CD14-positive monocyte (primary cell): Measurements from ENCODE around the gene MUC3A. TPM values are rescaled to one million over a fixed set of nuclear protein-coding genes. Genes with fewer than 3 reads are reported as not detected.
"Not testable (repeated sequence)": the region's sequence is repeated elsewhere in the genome, so short reads cannot be mapped to it uniquely, and the experiment has no call there.

Experiments used
- DNase-seq, 3 donors: peaks; one replicate each; pipeline ENCODE4 v3.0.0-alpha.2; 2011 to 2022
- H2AFZ ChIP-seq: 2 replicates; pipeline ENCODE4 v1.6.0; 2012; ENCODE audit warnings: mild to moderate bottlenecking, low read depth, low read length, inconsistent platforms; ENCODE audit not compliant: insufficient read depth, poor library complexity, severe bottlenecking
- H3K27ac ChIP-seq, 2 donors: 1 replicate in 1 of 2; 2 replicates in 1 of 2; pipeline ENCODE4 v1.5.1; 2012 to 2013; ENCODE audit warnings: low read length in 2 of 2, control low read depth in 1 of 2, inconsistent platforms in 1 of 2, low read depth in 1 of 2, mild to moderate bottlenecking in 1 of 2
- H3K27me3 ChIP-seq, 2 donors: one replicate each; pipeline versions ENCODE4 v1.6.0 to v1.6.1; 2011 to 2013; ENCODE audit warnings: low read length in 2 of 2; ENCODE audit not compliant: control insufficient read depth in 2 of 2, insufficient read depth in 2 of 2
- H3K36me3 ChIP-seq, 2 donors: replicated peaks in 1 of 2; 1 replicate in 1 of 2; 2 replicates in 1 of 2; pipeline versions ENCODE4 v1.5.1 to v1.6.1; 2012 to 2013; ENCODE audit warnings: low read length in 2 of 2, control low read depth in 1 of 2, inconsistent platforms in 1 of 2, mild to moderate bottlenecking in 1 of 2; ENCODE audit not compliant: insufficient read depth in 2 of 2, control insufficient read depth in 1 of 2
- H3K4me1 ChIP-seq, 2 donors: 1 replicate in 1 of 2; 2 replicates in 1 of 2; pipeline versions ENCODE4 v1.5.1 to v1.6.1; 2012 to 2013; ENCODE audit warnings: low read length in 2 of 2, control low read depth in 1 of 2, inconsistent platforms in 1 of 2, mild to moderate bottlenecking in 1 of 2, moderate library complexity in 1 of 2; ENCODE audit not compliant: insufficient read depth in 2 of 2, control insufficient read depth in 1 of 2
- H3K4me2 ChIP-seq: replicated peaks from 2 replicates; pipeline ENCODE3; 2012; ENCODE audit warnings: low read length, moderate library complexity, mild to moderate bottlenecking; ENCODE audit not compliant: poor library complexity, severe bottlenecking; ENCODE audit errors: extremely low read depth
- H3K4me3 ChIP-seq, 3 experiments: fragments of 200-600 bp in 1 of 3; sonication (generic) in 1 of 3; replicated peaks in 1 of 3; 1 replicate in 2 of 3; 2 replicates in 1 of 3; pipeline ENCODE4 v1.5.1; 2011 to 2013; ENCODE audit warnings: low read length in 3 of 3, mild to moderate bottlenecking in 3 of 3, control low read depth in 2 of 3, low read depth in 2 of 3, inconsistent platforms in 1 of 3, moderate library complexity in 1 of 3
- H3K79me2 ChIP-seq: 2 replicates; pipeline ENCODE4 v1.6.0; 2012; ENCODE audit warnings: mild to moderate bottlenecking, control low read depth, inconsistent platforms, low read length, moderate library complexity; ENCODE audit not compliant: insufficient read depth
- H3K9ac ChIP-seq: 2 replicates; pipeline ENCODE4 v1.6.0; 2017; ENCODE audit warnings: low read length, mild to moderate bottlenecking; ENCODE audit not compliant: insufficient read depth, poor library complexity, severe bottlenecking
- H3K9me3 ChIP-seq, 2 donors: replicated peaks in 1 of 2; 1 replicate in 1 of 2; 2 replicates in 1 of 2; pipeline versions ENCODE4 v1.5.1 to v1.6.1; 2012 to 2013; ENCODE audit warnings: low read length in 2 of 2, control low read depth in 1 of 2; ENCODE audit not compliant: control insufficient read depth in 1 of 2, insufficient read depth in 1 of 2
- H4K20me1 ChIP-seq: 2 replicates; pipeline ENCODE4 v1.6.0; 2012; ENCODE audit warnings: mild to moderate bottlenecking, low read length, control low read depth, moderate library complexity; ENCODE audit not compliant: insufficient read depth
- H3K27ac Mint-ChIP-seq, 7 donors: one replicate each; pipeline ENCODE4 v1.8.0; 2020; ENCODE audit warnings: mild to moderate bottlenecking in 7 of 7, mixed read lengths in 7 of 7, moderate library complexity in 6 of 7, inconsistent platforms in 2 of 7
- H3K27me3 Mint-ChIP-seq, 3 donors: one replicate each; pipeline ENCODE4 v1.8.0; 2021 to 2022; ENCODE audit warnings: low read depth in 3 of 3, mild to moderate bottlenecking in 3 of 3, mixed read lengths in 3 of 3, moderate library complexity in 3 of 3, inconsistent platforms in 1 of 3
- H3K36me3 Mint-ChIP-seq, 2 donors: one replicate each; pipeline ENCODE4 v1.8.0; 2020; ENCODE audit warnings: mixed read lengths in 2 of 2, inconsistent platforms in 1 of 2, mild to moderate bottlenecking in 1 of 2
- H3K4me1 Mint-ChIP-seq: one replicate; pipeline ENCODE4 v1.8.0; 2020; ENCODE audit warnings: mild to moderate bottlenecking, mixed read lengths
- H3K4me3 Mint-ChIP-seq, 2 donors: one replicate each; pipeline ENCODE4 v1.8.0; 2020; ENCODE audit warnings: mild to moderate bottlenecking in 2 of 2, mixed read lengths in 2 of 2, moderate library complexity in 1 of 2
- H3K9me3 Mint-ChIP-seq, 7 donors: one replicate each; pipeline ENCODE4 v1.8.0; 2020 to 2022; ENCODE audit warnings: mixed read lengths in 7 of 7, mild to moderate bottlenecking in 6 of 7, moderate library complexity in 6 of 7, inconsistent platforms in 2 of 7
- WGBS: methylation state at CpG from one replicate; pipeline ENCODE4 v1.1.5; 2013; ENCODE audit warnings: missing lambda C conversion rate; ENCODE audit not compliant: insufficient coverage; 5-methylcytosine and 5-hydroxymethylcytosine counted together
- intact Hi-C, 2 donors: fragments of 100-400 bp; cut with micrococcal nuclease; formaldehyde crosslinking; loops; one replicate each; pipeline versions ENCODE4 v1.15.0 to v1.15.1; 2023
- polyA plus RNA-seq, 3 donors: library from polyadenylated mRNA; depleted of rRNA in 1 of 3; unstranded in 2 of 3; stranded (reverse) in 1 of 3; fragments of 300-500 nt in 2 of 3; fragments of >200 nt in 1 of 3; fragmentation: Illumina TruSeq in 2 of 3; gene quantifications; 1 replicate in 2 of 3; 2 replicates in 1 of 3; pipeline ENCODE4 v1.2.3, GENCODE V29; 2012 to 2021
- TF ChIP-seq, protein P1 (sequence below): fragments of 200-600 bp; IDR thresholded peaks from one replicate; pipeline ENCODE4 v1.8.0; 2022; ENCODE audit warnings: antibody characterized with exemption, mild to moderate bottlenecking

Gene MUC3A
- polyA plus RNA-seq, 3 donors = not detected

DNA sequence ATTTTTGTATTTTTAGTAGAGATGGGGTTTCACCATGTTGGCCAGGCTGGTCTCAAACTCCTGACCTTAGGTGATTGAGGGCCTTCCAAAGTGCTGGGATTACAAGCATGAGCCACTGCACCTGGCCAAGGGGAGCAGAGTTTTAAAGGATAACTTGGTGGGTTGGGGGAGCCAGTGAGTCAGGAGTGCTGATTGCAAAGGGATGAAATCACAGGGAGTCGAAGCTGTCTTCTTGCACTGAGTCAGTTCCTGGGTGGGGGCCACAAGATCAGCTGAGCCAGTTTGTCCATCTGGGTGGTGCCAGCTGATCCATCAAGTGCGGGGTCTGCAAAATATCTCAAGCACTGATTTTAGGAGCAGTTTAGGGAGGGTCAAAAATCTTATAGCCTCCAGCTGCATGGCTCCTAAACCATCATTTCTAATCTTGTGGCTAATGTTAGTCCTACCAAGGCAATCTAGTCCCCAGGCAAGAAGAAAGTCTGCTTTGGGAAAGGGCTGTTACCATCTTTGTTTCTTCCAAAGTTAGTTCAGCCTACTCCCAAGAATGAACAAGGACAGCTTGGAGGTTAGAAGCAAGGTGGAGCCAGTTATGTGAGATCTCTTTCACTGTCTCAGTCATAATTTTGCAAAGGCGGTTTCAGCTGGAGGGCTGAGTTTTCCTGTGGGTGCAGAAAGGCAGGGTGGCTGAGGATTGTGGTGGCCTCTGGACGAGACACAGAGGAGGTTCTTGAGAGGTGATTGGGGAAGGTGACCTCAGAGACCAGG, 35.9 kb downstream of the MUC3A start:
- 84% methylated on average over 4 of the region's 4 CpGs for WGBS
- H3K4me1 Mint-ChIP-seq, H3K27me3 ChIP-seq, H3K36me3 Mint-ChIP-seq, H3K79me2 ChIP-seq, H3K9me3 ChIP-seq, H2AFZ ChIP-seq, H3K27ac Mint-ChIP-seq, H3K4me2 ChIP-seq, H3K4me1 ChIP-seq, H3K9ac ChIP-seq, H3K27ac ChIP-seq, H3K9me3 Mint-ChIP-seq, H3K4me3 Mint-ChIP-seq, H4K20me1 ChIP-seq, H3K4me3 ChIP-seq, intact Hi-C loops, H3K36me3 ChIP-seq, DNase-seq: not testable (repeated sequence)
- H3K27me3 Mint-ChIP-seq = peaks cover 6 to 25% (median 15%) of the 10 kb centered on the region in 3 donors

DNA sequence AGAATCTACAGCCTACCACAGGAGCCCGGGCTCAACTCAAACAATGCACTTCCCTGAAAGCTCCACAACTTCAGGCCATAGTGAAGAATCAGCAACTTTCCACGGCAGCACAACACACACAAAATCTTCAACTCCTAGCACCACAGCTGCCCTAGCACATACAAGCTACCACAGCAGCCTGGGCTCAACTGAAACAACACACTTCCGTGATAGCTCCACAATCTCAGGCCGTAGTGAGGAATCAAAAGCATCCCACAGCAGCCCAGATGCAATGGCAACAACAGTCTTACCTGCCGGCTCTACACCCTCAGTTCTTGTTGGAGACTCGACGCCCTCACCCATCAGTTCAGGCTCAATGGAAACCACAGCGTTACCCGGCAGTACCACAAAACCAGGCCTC, 42.3 kb downstream of the MUC3A start:
- WGBS = 95% methylated on average over 9 of the region's 9 CpGs
- Histone ChIP-seq H3K27ac (no peak overlapping the region), H3K36me3 (no peaks in the 10 kb centered on the region)

DNA sequence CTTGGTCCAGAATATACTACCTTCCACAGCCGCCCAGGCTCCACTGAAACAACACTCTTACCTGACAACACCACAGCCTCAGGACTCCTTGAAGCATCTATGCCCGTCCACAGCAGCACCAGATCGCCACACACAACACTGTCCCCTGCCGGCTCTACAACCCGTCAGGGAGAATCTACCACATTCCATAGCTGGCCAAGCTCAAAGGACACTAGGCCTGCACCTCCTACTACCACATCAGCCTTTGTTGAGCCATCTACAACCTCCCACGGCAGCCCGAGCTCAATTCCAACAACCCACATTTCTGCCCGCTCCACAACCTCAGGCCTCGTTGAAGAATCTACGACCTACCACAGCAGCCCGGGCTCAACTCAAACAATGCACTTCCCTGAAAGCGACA, 42.9 kb downstream of the MUC3A start:
- H3K27ac ChIP-seq, intact Hi-C loops, H3K4me3 Mint-ChIP-seq, H3K27me3 Mint-ChIP-seq, H3K36me3 Mint-ChIP-seq, H2AFZ ChIP-seq, H3K4me3 ChIP-seq, H3K4me1 Mint-ChIP-seq, H3K9ac ChIP-seq, H3K36me3 ChIP-seq, H3K79me2 ChIP-seq, H3K4me1 ChIP-seq, H3K27me3 ChIP-seq, H4K20me1 ChIP-seq, DNase-seq, H3K4me2 ChIP-seq, H3K27ac Mint-ChIP-seq: not testable (repeated sequence)
- 84% methylated on average over 5 of the region's 12 CpGs for WGBS
- peaks cover 2 to 16% (median 8%) of the 10 kb centered on the region in 7 donors for H3K9me3 Mint-ChIP-seq
- peaks cover 2 to 12% of the 10 kb centered on the region in 2 donors for H3K9me3 ChIP-seq

More for the DNA sequence above, 42.3 kb downstream of the MUC3A start:
- Histone ChIP-seq H2AFZ (no peak overlapping the region), H4K20me1 (no peaks in the 10 kb centered on the region), H3K4me3 (no peak overlapping the region), H3K4me2 (no peak overlapping the region), H3K27me3 (no peaks in the 10 kb centered on the region), H3K4me1 (no peaks in the 10 kb centered on the region), H3K79me2 (no peaks in the 10 kb centered on the region), H3K9ac (no peak overlapping the region), H3K9me3 (peaks cover 2 to 12% of the 10 kb centered on the region in 2 donors)
- DNase-seq = no peak
- TF ChIP-seq, protein P1, sequence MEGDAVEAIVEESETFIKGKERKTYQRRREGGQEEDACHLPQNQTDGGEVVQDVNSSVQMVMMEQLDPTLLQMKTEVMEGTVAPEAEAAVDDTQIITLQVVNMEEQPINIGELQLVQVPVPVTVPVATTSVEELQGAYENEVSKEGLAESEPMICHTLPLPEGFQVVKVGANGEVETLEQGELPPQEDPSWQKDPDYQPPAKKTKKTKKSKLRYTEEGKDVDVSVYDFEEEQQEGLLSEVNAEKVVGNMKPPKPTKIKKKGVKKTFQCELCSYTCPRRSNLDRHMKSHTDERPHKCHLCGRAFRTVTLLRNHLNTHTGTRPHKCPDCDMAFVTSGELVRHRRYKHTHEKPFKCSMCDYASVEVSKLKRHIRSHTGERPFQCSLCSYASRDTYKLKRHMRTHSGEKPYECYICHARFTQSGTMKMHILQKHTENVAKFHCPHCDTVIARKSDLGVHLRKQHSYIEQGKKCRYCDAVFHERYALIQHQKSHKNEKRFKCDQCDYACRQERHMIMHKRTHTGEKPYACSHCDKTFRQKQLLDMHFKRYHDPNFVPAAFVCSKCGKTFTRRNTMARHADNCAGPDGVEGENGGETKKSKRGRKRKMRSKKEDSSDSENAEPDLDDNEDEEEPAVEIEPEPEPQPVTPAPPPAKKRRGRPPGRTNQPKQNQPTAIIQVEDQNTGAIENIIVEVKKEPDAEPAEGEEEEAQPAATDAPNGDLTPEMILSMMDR = no peak
- Mint-ChIP-seq H3K27me3 (peaks cover 0 to 4% (median 1%) of the 10 kb centered on the region in 3 donors), H3K36me3 (no peaks in the 10 kb centered on the region), H3K27ac (no peak overlapping the region), H3K4me1 (no peaks in the 10 kb centered on the region), H3K4me3 (no peak overlapping the region), H3K9me3 (peaks cover 2 to 16% (median 8%) of the 10 kb centered on the region in 7 donors)
- intact Hi-C loops = no loop called here

DNA sequence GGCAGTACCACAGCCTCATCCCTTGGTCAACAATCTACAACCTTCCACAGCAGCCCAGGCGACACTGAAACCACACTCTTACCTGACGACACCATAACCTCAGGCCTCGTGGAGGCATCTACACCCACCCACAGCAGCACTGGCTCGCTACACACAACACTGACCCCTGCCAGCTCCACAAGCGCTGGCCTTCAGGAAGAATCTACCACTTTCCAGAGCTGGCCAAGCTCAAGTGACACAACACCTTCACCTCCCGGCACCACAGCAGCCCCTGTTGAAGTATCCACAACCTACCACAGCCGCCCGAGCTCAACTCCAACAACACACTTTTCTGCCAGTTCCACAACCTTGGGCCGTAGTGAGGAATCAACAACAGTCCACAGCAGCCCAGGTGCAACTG, 45.3 kb downstream of the MUC3A start:
- intact Hi-C loops = not testable (repeated sequence)

More for the DNA sequence above, 45.3 kb downstream of the MUC3A start:
- not testable (repeated sequence) for H3K27me3 Mint-ChIP-seq, H3K4me1 Mint-ChIP-seq, H3K9ac ChIP-seq, H3K4me1 ChIP-seq, H4K20me1 ChIP-seq, H3K36me3 ChIP-seq, H3K79me2 ChIP-seq, H3K27ac Mint-ChIP-seq, H3K4me3 ChIP-seq, H2AFZ ChIP-seq, H3K27ac ChIP-seq, DNase-seq, H3K4me2 ChIP-seq, H3K4me3 Mint-ChIP-seq, H3K27me3 ChIP-seq, H3K36me3 Mint-ChIP-seq
- H3K9me3 ChIP-seq = peaks cover 6 to 12% of the 10 kb centered on the region in 2 donors
- peaks cover 4 to 20% (median 10%) of the 10 kb centered on the region in 7 donors for H3K9me3 Mint-ChIP-seq
- no CpG with 5 or more reads among the region's 9 CpGs for WGBS
